NT2/D1 (cell line): Measurements from ENCODE around the gene VAV3.
"Not testable (repeated sequence)": the region's sequence is repeated elsewhere in the genome, so short reads cannot be mapped to it uniquely, and the experiment has no call there.

Experiments
- DNase-seq: peaks from one replicate; pipeline ENCODE4 v3.0.0-alpha.2; 2011; ENCODE audit warnings: low read depth, low spot score
- H3K27me3 ChIP-seq: 2 replicates; pipeline ENCODE4 v1.6.0; 2011; ENCODE audit warnings: mild to moderate bottlenecking; ENCODE audit not compliant: insufficient read length, insufficient read depth
- H3K36me3 ChIP-seq: 2 replicates; pipeline ENCODE4 v1.6.1; 2011; ENCODE audit warnings: mild to moderate bottlenecking, low read length, mixed read lengths; ENCODE audit not compliant: insufficient read depth, insufficient read length
- H3K4me1 ChIP-seq: 2 replicates; pipeline ENCODE4 v1.5.1; 2011; ENCODE audit not compliant: insufficient read depth, insufficient read length
- H3K4me3 ChIP-seq: 2 replicates; pipeline ENCODE4 v1.5.1; 2011; ENCODE audit warnings: low read depth; ENCODE audit not compliant: insufficient read length
- H3K9ac ChIP-seq: 2 replicates; pipeline ENCODE4 v1.6.0; 2011; ENCODE audit warnings: low read depth; ENCODE audit not compliant: insufficient read length
- H3K9me3 ChIP-seq: 2 replicates; pipeline ENCODE4 v1.5.1; 2011; ENCODE audit warnings: mild to moderate bottlenecking, low read length; ENCODE audit not compliant: insufficient read depth
- SUZ12 ChIP-seq: IDR thresholded peaks from 2 replicates; pipeline ENCODE4 v1.6.1; 2011; ENCODE audit not compliant: insufficient read length, insufficient read depth; ENCODE audit errors: extremely low read depth
- YY1 ChIP-seq: IDR thresholded peaks from 2 replicates; pipeline ENCODE4 v1.6.1; 2011; ENCODE audit not compliant: insufficient read length, insufficient read depth
- ZNF274 ChIP-seq: IDR thresholded peaks from 2 replicates; pipeline ENCODE4 v1.6.1; 2011; ENCODE audit warnings: mild to moderate bottlenecking, low read depth, low read length

The VAV3 gene

GRCh38 chr1:107707111-107707510, 257.9 kb downstream of the VAV3 start:
- no peaks in the 10 kb centered on the region for H3K9me3 ChIP-seq
- no peak overlapping the region for H3K4me3 ChIP-seq
- no peak overlapping the region for H3K9ac ChIP-seq
- no peak for DNase-seq
- TF ChIP-seq YY1 (no peak), ZNF274 (no peak), SUZ12 (no peak)
- no peaks in the 10 kb centered on the region for H3K27me3 ChIP-seq
- no peaks in the 10 kb centered on the region for H3K36me3 ChIP-seq
- no peaks in the 10 kb centered on the region for H3K4me1 ChIP-seq

- no peak overlapping the region for H3K9ac ChIP-seq
- TF ChIP-seq ZNF274: no peak
- TF ChIP-seq YY1: no peak
- TF ChIP-seq SUZ12: no peak
- no peaks in the 10 kb centered on the region for H3K36me3 ChIP-seq
Observed at GRCh38 chr1:107706182-107706581, 258.8 kb downstream of the VAV3 start.

GRCh38 chr1:107704911-107705310, 260.1 kb downstream of the VAV3 start:
- Histone ChIP-seq H3K27me3 (no peaks in the 10 kb centered on the region), H3K36me3 (no peaks in the 10 kb centered on the region), H3K4me3 (no peak overlapping the region), H3K9me3 (no peaks in the 10 kb centered on the region), H3K4me1 (no peaks in the 10 kb centered on the region), H3K9ac (no peak overlapping the region)
- DNase-seq: no peak
- no peak for TF ChIP-seq ZNF274
- no peak for TF ChIP-seq YY1
- TF ChIP-seq SUZ12: no peak

More at GRCh38 chr1:107706182-107706581, 258.8 kb downstream of the VAV3 start:
- Histone ChIP-seq H3K27me3 (no peaks in the 10 kb centered on the region), H3K9me3 (no peaks in the 10 kb centered on the region), H3K4me3 (no peak overlapping the region), H3K4me1 (no peaks in the 10 kb centered on the region)
- no peak for DNase-seq

- no peaks in the 10 kb centered on the region for H3K36me3 ChIP-seq
- no peak overlapping the region for H3K4me3 ChIP-seq
- H3K9ac ChIP-seq: no peak overlapping the region
- TF ChIP-seq SUZ12 (no peak), ZNF274 (no peak), YY1 (no peak)
- no peaks in the 10 kb centered on the region for H3K4me1 ChIP-seq
- H3K27me3 ChIP-seq: no peaks in the 10 kb centered on the region
- H3K9me3 ChIP-seq: no peaks in the 10 kb centered on the region
- no peak for DNase-seq
Observed at GRCh38 chr1:107702946-107703571, 261.9 kb downstream of the VAV3 start.

GRCh38 chr1:107700651-107701050, 264.3 kb downstream of the VAV3 start:
- H3K36me3 ChIP-seq: not testable (repeated sequence)

GRCh38 chr1:107698161-107698560, 266.8 kb downstream of the VAV3 start:
- Histone ChIP-seq H3K36me3 (no peaks in the 10 kb centered on the region), H3K27me3 (no peaks in the 10 kb centered on the region), H3K9ac (no peak overlapping the region), H3K4me1 (no peaks in the 10 kb centered on the region), H3K4me3 (no peak overlapping the region), H3K9me3 (no peaks in the 10 kb centered on the region)
- TF ChIP-seq ZNF274 (no peak), SUZ12 (no peak), YY1 (no peak)
- DNase-seq: no peak

More at GRCh38 chr1:107700651-107701050, 264.3 kb downstream of the VAV3 start:
- not testable (repeated sequence) for H3K9ac ChIP-seq, H3K4me3 ChIP-seq, H3K9me3 ChIP-seq, DNase-seq, H3K4me1 ChIP-seq, H3K27me3 ChIP-seq

GRCh38 chr1:107695341-107695740, 269.6 kb downstream of the VAV3 start:
- Histone ChIP-seq H3K36me3 (no peaks in the 10 kb centered on the region), H3K9me3 (no peaks in the 10 kb centered on the region), H3K4me1 (no peaks in the 10 kb centered on the region), H3K27me3 (no peaks in the 10 kb centered on the region), H3K4me3 (no peak overlapping the region), H3K9ac (no peak overlapping the region)
- DNase-seq: no peak
- TF ChIP-seq YY1 (no peak), SUZ12 (no peak), ZNF274 (no peak)
